HEK293 (cell line): ENCODE results near the gene PLEKHG3.

ENCODE experiments used
- AEBP2 ChIP-seq: fragments of 450-650 bp; formaldehyde crosslinking; IDR thresholded peaks from 2 replicates; pipeline ENCODE4 v1.5.1; 2016; ENCODE audit warnings: missing biosample characterization, missing genetic modification characterization, borderline replicate concordance
- CTCF ChIP-seq: fragments of 450-650 bp; formaldehyde crosslinking; IDR thresholded peaks from 2 replicates; pipeline ENCODE4 v1.5.1; 2016; ENCODE audit warnings: missing biosample characterization, missing genetic modification characterization
- ELK4 ChIP-seq: IDR thresholded peaks from 2 replicates; pipeline ENCODE4 v1.6.1; 2011; ENCODE audit warnings: mild to moderate bottlenecking, low read depth, low read length, borderline replicate concordance
- GLI4 ChIP-seq: fragments of 450-650 bp; formaldehyde crosslinking; IDR thresholded peaks from 2 replicates; pipeline ENCODE4 v1.5.1; 2016; ENCODE audit warnings: missing biosample characterization, missing genetic modification characterization
- MYNN ChIP-seq: fragments of 450-650 bp; formaldehyde crosslinking; IDR thresholded peaks from 2 replicates; pipeline ENCODE4 v1.5.1; 2016; ENCODE audit warnings: missing biosample characterization, missing genetic modification characterization, borderline replicate concordance
- PBX3 ChIP-seq: sonication (generic); formaldehyde crosslinking; IDR thresholded peaks from 2 replicates; pipeline ENCODE4 v1.8.1; 2022; ENCODE audit warnings: mild to moderate bottlenecking, moderate library complexity, missing genetic modification reagents
- PRDM1 ChIP-seq: fragments of 450-650 bp; formaldehyde crosslinking; IDR thresholded peaks from 2 replicates; pipeline ENCODE4; 2016; ENCODE audit warnings: missing biosample characterization, missing genetic modification characterization
- PRDM10 ChIP-seq: fragments of 450-650 bp; formaldehyde crosslinking; IDR thresholded peaks from 2 replicates; pipeline ENCODE4 v1.5.1; 2016; ENCODE audit warnings: missing biosample characterization, missing genetic modification characterization
- SCRT1 ChIP-seq: fragments of 450-650 bp; formaldehyde crosslinking; IDR thresholded peaks from 2 replicates; pipeline ENCODE4 v1.5.1; 2016; ENCODE audit warnings: missing biosample characterization, missing genetic modification characterization, borderline replicate concordance
- TRIM28 ChIP-seq: IDR thresholded peaks from 2 replicates; pipeline ENCODE4 v1.6.1; 2011; ENCODE audit warnings: low read length, control low read depth, borderline replicate concordance
- ZBTB20 ChIP-seq: fragments of 450-650 bp; formaldehyde crosslinking; IDR thresholded peaks from 2 replicates; pipeline ENCODE4 v1.5.1; 2016; ENCODE audit warnings: missing biosample characterization, missing genetic modification characterization
- ZBTB7A ChIP-seq: fragments of 450-650 bp; formaldehyde crosslinking; IDR thresholded peaks from 2 replicates; pipeline ENCODE4 v1.5.1; 2016; ENCODE audit warnings: low read depth, missing biosample characterization, missing genetic modification characterization
- ZFP37 ChIP-seq: fragments of 450-650 bp; formaldehyde crosslinking; IDR thresholded peaks from 2 replicates; pipeline ENCODE4 v1.5.1; 2016; ENCODE audit warnings: missing biosample characterization, missing genetic modification characterization
- ZNF138 ChIP-seq: fragments of 450-650 bp; formaldehyde crosslinking; IDR thresholded peaks from 2 replicates; pipeline ENCODE4 v1.5.1; 2016; ENCODE audit warnings: missing biosample characterization, missing genetic modification characterization, borderline replicate concordance
- ZNF174 ChIP-seq: fragments of 450-650 bp; formaldehyde crosslinking; IDR thresholded peaks from 2 replicates; pipeline ENCODE4 v1.5.0; 2017; ENCODE audit warnings: missing biosample characterization, mild to moderate bottlenecking, missing genetic modification characterization
- ZNF184 ChIP-seq: fragments of 450-650 bp; IDR thresholded peaks from 2 replicates; pipeline ENCODE4 v1.5.1; 2018; ENCODE audit warnings: missing biosample characterization, mild to moderate bottlenecking, missing genetic modification characterization
- ZNF248 ChIP-seq: fragments of 450-650 bp; formaldehyde crosslinking; IDR thresholded peaks from 2 replicates; pipeline ENCODE4 v1.5.1; 2017; ENCODE audit warnings: missing biosample characterization, missing genetic modification characterization
- ZNF335 ChIP-seq: fragments of 450-650 bp; formaldehyde crosslinking; conservative IDR thresholded peaks from 2 replicates; pipeline ENCODE4 v1.5.1; 2016; ENCODE audit warnings: missing biosample characterization, missing genetic modification characterization
- ZNF341 ChIP-seq: fragments of 450-650 bp; formaldehyde crosslinking; IDR thresholded peaks from 2 replicates; pipeline ENCODE4; 2016; ENCODE audit warnings: low read depth, missing biosample characterization, missing genetic modification characterization
- ZNF391 ChIP-seq: fragments of 450-650 bp; formaldehyde crosslinking; IDR thresholded peaks from 2 replicates; pipeline ENCODE4 v1.5.1; 2016; ENCODE audit warnings: low read depth, missing biosample characterization, missing genetic modification characterization, borderline replicate concordance
- ZNF416 ChIP-seq: fragments of 450-650 bp; formaldehyde crosslinking; IDR thresholded peaks from 2 replicates; pipeline ENCODE4 v1.5.1; 2016; ENCODE audit warnings: missing biosample characterization, missing genetic modification characterization
- ZNF510 ChIP-seq: fragments of 450-650 bp; formaldehyde crosslinking; IDR thresholded peaks from 2 replicates; pipeline ENCODE4 v1.5.1; 2018; ENCODE audit warnings: mild to moderate bottlenecking, missing genetic modification characterization, missing biosample characterization; ENCODE audit not compliant: insufficient replicate concordance
- ZNF561 ChIP-seq: fragments of 450-650 bp; IDR thresholded peaks from 2 replicates; pipeline ENCODE4 v1.5.1; 2018; ENCODE audit warnings: missing biosample characterization, missing genetic modification characterization, borderline replicate concordance
- ZNF571 ChIP-seq: fragments of 450-650 bp; formaldehyde crosslinking; IDR thresholded peaks from 2 replicates; pipeline ENCODE4 v1.5.0; 2017; ENCODE audit warnings: missing biosample characterization, missing genetic modification characterization
- ZNF624 ChIP-seq: fragments of 450-650 bp; formaldehyde crosslinking; IDR thresholded peaks from 2 replicates; pipeline ENCODE4 v1.5.1; 2017; ENCODE audit warnings: missing biosample characterization, missing genetic modification characterization
- ZNF670 ChIP-seq: fragments of 450-650 bp; formaldehyde crosslinking; IDR thresholded peaks from 2 replicates; pipeline ENCODE4 v1.5.1; 2016; ENCODE audit warnings: missing biosample characterization, missing genetic modification characterization, low read depth
- ZNF707 ChIP-seq: fragments of 450-650 bp; formaldehyde crosslinking; IDR thresholded peaks from 2 replicates; pipeline ENCODE4 v1.5.1; 2016; ENCODE audit warnings: missing biosample characterization, missing genetic modification characterization
- ZNF768 ChIP-seq: fragments of 450-650 bp; formaldehyde crosslinking; IDR thresholded peaks from 2 replicates; pipeline ENCODE4 v1.5.1; 2018; ENCODE audit warnings: missing biosample characterization, mild to moderate bottlenecking, missing genetic modification characterization
- ZNF776 ChIP-seq: fragments of 450-650 bp; formaldehyde crosslinking; IDR thresholded peaks from 2 replicates; pipeline ENCODE4 v1.5.0; 2017; ENCODE audit warnings: missing biosample characterization, missing genetic modification characterization, borderline replicate concordance
- ZNF785 ChIP-seq: fragments of 450-650 bp; formaldehyde crosslinking; IDR thresholded peaks from 2 replicates; pipeline ENCODE4 v1.5.1; 2016; ENCODE audit warnings: missing biosample characterization, missing genetic modification characterization

PLEKHG3 gene

GRCh38 chr14:64704143-64704742 lies at the start of gene PLEKHG3 (continued):
- TF ChIP-seq ZNF707 (tag by site-specific recombination) (no peak), PRDM1 (tag by site-specific recombination) (no peak), SCRT1 (no peak), ZNF561 (tag by site-specific recombination) (peak; percentile 21; the same call in 1 of the 2 replicates), ELK4 (no peak), ZBTB7A (tag by site-specific recombination) (no peak), MYNN (tag by site-specific recombination) (no peak), ZNF341 (tag by site-specific recombination) (no peak), AEBP2 (tag by site-specific recombination) (no peak), ZNF785 (tag by site-specific recombination) (no peak), ZNF335 (tag by site-specific recombination) (no peak), GLI4 (tag by site-specific recombination) (no peak), ZNF670 (tag by site-specific recombination) (no peak), ZNF174 (tag by site-specific recombination) (no peak), ZNF391 (tag by site-specific recombination) (no peak), ZFP37 (0 out of 2 replicates have a peak, but pooled peaks have one; percentile 30), ZNF571 (tag by site-specific recombination) (no peak), ZBTB20 (tag by site-specific recombination) (no peak; the same call in 1 of the 2 replicates), ZNF416 (tag by site-specific recombination) (no peak), TRIM28 (no peak), ZNF768 (tag by site-specific recombination) (no peak), ZNF624 (tag by site-specific recombination) (no peak), ZNF776 (no peak), ZNF510 (tag by site-specific recombination) (no peak), PRDM10 (tag by site-specific recombination) (peak; percentile 54), ZNF138 (tag by site-specific recombination) (no peak), ZNF248 (no peak), PBX3 (CRISPR knock-in tag) (peak; percentile 31; the same call in 1 of the 2 replicates), CTCF (tag by site-specific recombination) (no peak), ZNF184 (tag by site-specific recombination) (no peak)
